ENCODE data around the gene GTF3C1.

DNA sequence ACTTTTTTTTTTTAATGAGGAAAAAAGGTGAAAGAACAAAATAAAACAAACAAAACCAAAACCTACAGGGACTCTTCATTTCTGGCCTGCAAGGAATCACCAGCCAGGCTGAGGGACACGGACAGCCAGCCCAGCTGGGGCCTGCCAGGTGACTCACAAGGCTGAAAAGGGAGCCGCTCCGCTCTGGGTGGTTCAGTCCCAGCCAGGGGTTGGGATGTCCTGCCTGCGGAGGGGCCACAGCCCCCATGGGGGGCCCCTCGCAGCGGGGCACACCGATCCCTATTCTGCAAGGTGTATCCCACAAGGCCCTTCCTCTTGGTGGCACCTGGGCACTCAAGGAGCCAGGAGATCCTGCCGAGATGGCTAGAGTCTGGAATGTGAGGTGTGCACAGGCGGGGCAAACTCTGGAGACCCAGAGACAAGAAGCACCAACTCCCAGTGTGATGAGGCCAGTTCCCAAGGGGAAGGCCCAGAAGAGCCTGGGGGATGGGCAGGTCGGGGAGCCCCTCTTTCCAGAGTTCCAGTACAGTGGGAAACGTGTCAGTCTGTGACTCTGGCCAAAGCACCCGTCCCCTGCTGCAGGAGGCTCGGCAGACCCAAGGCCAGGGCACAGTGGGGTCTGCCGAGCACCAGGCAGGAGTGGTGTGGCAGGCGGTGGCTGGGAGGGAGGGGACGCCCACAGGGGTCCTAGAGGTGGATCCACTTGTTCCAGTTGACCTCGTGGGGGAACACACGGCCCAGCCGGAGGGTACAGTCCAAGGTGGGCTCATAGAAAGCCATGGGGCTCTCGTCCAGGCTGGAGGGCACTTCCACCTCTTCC, 88.8 kb downstream of the GTF3C1 start:
- TF ChIP-seq, protein P1, sequence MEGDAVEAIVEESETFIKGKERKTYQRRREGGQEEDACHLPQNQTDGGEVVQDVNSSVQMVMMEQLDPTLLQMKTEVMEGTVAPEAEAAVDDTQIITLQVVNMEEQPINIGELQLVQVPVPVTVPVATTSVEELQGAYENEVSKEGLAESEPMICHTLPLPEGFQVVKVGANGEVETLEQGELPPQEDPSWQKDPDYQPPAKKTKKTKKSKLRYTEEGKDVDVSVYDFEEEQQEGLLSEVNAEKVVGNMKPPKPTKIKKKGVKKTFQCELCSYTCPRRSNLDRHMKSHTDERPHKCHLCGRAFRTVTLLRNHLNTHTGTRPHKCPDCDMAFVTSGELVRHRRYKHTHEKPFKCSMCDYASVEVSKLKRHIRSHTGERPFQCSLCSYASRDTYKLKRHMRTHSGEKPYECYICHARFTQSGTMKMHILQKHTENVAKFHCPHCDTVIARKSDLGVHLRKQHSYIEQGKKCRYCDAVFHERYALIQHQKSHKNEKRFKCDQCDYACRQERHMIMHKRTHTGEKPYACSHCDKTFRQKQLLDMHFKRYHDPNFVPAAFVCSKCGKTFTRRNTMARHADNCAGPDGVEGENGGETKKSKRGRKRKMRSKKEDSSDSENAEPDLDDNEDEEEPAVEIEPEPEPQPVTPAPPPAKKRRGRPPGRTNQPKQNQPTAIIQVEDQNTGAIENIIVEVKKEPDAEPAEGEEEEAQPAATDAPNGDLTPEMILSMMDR (IDR thresholded peaks at IDR 0.05), result no peak
- no peak for TF ChIP-seq POLR2AphosphoS5 (IDR thresholded peaks at IDR 0.05)
- no peak for TF ChIP-seq EP300 (IDR thresholded peaks at IDR 0.05)
- TF ChIP-seq POLR2A (IDR thresholded peaks at IDR 0.05), result no peak
